ENCODE results near the gene PMM2.
"Not testable (repeated sequence)": the region's sequence is repeated elsewhere in the genome, so short reads cannot be mapped to it uniquely, and the experiment has no call there.

PMM2 gene

GRCh38 chr16:8867216-8867931 is 69.7 kb downstream of the PMM2 start:
- DNase-seq (ENCODE audit: low spot score): no peak

GRCh38 chr16:8867932-8868415 is 70.3 kb downstream of the PMM2 start:
- no peak for DNase-seq (ENCODE audit: low spot score)

GRCh38 chr16:8868416-8869211 is 71.0 kb downstream of the PMM2 start, which contains the start of gene CARHSP1:
CARHSP1 (minus strand) TSS chr16:8869006; CDS start chr16:8859328, 9,678 bp downstream.
- DNase-seq (ENCODE audit: low spot score): peak; percentile 96

- peak; percentile 67 for DNase-seq (ENCODE audit: low spot score)
Observed at GRCh38 chr16:8869212-8869987, 71.8 kb downstream of the PMM2 start.

- DNase-seq (ENCODE audit: low spot score): not testable (repeated sequence)
Observed at GRCh38 chr16:8869988-8870241, 72.3 kb downstream of the PMM2 start.

- no peak for DNase-seq (ENCODE audit: low spot score)
Observed at GRCh38 chr16:8872071-8872470, 74.4 kb downstream of the PMM2 start.

GRCh38 chr16:8872967-8873865 is 75.6 kb downstream of the PMM2 start:
- DNase-seq (ENCODE audit: low spot score): no peak

GRCh38 chr16:8873866-8874195 is 76.2 kb downstream of the PMM2 start:
- DNase-seq (ENCODE audit: low spot score): not testable (repeated sequence)

- no peak for DNase-seq (ENCODE audit: low spot score)
Observed at GRCh38 chr16:8874388-8874787, 76.7 kb downstream of the PMM2 start.

GRCh38 chr16:8875317-8875716 is 77.7 kb downstream of the PMM2 start:
- not testable (repeated sequence) for DNase-seq (ENCODE audit: low spot score)

GRCh38 chr16:8877894-8878522 is 80.4 kb downstream of the PMM2 start:
- no peak for DNase-seq (ENCODE audit: low spot score)

- no peak for DNase-seq (ENCODE audit: low spot score)
Observed at GRCh38 chr16:8878523-8878911, 80.9 kb downstream of the PMM2 start.

- DNase-seq (ENCODE audit: low spot score): no peak
Observed at GRCh38 chr16:8880839-8881510, 83.3 kb downstream of the PMM2 start.

GRCh38 chr16:8882041-8882617 is 84.5 kb downstream of the PMM2 start, which contains the start of gene LITAFD:
LITAFD (plus strand) TSS chr16:8882351; CDS start chr16:8884356, 2,005 bp downstream.
- DNase-seq (ENCODE audit: low spot score): no peak

GRCh38 chr16:8882725-8883377 is 85.2 kb downstream of the PMM2 start:
- no peak for DNase-seq (ENCODE audit: low spot score)

- DNase-seq (ENCODE audit: low spot score): peak; percentile 46
Observed at GRCh38 chr16:8885674-8886592, 88.3 kb downstream of the PMM2 start.

GRCh38 chr16:8886593-8887430 is 89.2 kb downstream of the PMM2 start:
- no peak for DNase-seq (ENCODE audit: low spot score)

- DNase-seq (ENCODE audit: low spot score): no peak
Observed at GRCh38 chr16:8887431-8887765, 89.8 kb downstream of the PMM2 start.

Data from D341Med (cell line).